GM21825 (cell line): Measurements from ENCODE around the gene CUTA.
"Not testable (repeated sequence)": the region's sequence is repeated elsewhere in the genome, so short reads cannot be mapped to it uniquely, and the experiment has no call there.

Experiments used
- ATAC-seq: cut with Tn5 transposase; IDR thresholded peaks from one replicate; pipeline ENCODE4 v1.9.1; 2021; ENCODE audit warnings: mild to moderate bottlenecking, moderate library complexity; ENCODE audit not compliant: unreplicated experiment

CUTA gene

DNA sequence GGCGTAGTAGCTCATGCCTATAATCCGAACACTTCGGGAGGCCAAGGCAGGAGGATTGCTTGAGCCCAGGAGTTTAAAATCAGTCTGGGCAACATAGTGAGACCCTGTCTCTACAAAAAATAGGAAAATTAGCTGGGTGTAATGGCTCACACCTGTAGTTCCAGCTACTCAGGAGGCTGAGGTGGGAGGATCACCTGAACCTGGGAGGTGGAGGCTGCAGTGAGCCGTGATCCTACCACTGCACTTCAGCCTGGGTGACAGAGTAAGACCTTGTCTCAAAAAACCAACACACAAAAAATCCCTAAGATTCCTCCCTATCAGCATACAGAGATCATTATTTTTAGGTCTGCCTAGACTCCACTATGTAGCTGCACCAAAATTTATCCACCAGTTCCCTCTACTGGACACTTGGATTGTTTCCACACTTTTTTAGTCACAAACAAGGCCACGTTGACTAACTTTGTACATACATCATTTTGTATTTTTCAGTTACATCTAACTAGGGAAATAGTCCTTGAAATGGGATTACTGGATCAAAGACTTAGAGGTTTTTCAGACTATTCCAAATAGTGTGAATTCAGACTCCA, 10.7 kb downstream of the CUTA start:
- no peak for ATAC-seq

GRCh38 chr6:33406126-33406525, 11.8 kb downstream of the CUTA start:
- ATAC-seq, result no peak

DNA sequence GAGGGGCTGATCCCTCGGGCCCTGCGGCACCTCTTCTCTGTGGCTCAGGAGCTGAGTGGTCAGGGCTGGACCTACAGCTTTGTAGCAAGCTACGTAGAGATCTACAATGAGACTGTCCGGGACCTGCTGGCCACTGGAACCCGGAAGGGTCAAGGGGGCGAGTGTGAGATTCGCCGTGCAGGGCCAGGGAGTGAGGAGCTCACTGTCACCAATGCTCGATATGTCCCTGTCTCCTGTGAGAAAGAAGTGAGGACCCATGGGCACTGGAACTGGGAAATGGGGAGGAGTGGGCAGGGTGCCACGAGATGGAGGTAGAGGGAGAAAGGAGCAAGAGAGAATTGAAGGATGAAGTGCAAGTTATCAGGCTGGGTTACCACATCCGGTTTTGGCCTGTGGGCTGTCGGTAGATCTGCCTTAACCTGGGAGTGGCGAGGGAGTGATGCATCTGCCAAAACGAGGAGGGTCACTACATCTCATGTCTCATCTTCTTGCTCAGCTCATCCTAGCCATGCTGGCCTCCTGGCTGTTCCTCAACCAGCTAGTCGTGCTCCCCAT, 12.4 kb downstream of the CUTA start:
- ATAC-seq, result no peak

- ATAC-seq, result no peak
Observed at GRCh38 chr6:33404884-33405283, 13.0 kb downstream of the CUTA start.

DNA sequence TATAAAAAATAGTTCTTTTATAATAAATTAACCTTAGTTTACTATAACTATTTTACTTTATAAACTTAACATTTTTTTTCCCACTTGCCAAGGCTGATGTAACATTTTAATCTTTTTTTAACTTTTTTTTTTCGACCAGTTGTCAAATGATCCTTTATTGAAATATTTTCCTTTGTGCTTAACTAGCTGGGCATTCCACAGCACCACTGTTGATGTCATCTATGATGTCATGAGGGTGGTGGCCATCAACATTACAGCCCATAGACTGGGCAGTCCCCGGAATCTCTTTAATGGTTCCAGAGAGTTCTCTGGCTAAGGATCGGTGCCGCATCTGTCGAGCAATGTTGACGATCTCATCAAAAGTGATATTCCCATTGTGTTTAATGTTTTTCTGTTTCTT, 18.0 kb downstream of the CUTA start:
- not testable (repeated sequence) for ATAC-seq

DNA sequence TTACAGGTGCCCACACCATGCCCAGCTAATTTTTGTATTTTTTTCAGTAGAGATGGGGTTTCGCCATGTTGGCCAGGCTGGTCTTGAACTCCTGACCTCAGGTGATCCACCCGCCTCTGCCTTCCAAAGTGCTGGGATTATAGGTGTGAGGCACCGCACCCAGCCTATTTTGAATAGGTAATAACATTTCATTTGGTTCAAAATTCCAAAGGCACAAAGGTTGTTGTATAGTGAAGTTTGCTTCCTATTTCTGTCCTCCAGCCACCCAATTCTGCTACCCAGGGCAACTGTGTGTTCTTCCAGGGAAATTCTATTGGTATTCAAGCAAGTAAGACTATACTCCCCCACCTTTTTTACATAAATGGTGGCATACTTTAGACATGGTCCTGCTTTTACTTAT, 19.3 kb downstream of the CUTA start:
- not testable (repeated sequence) for ATAC-seq

DNA sequence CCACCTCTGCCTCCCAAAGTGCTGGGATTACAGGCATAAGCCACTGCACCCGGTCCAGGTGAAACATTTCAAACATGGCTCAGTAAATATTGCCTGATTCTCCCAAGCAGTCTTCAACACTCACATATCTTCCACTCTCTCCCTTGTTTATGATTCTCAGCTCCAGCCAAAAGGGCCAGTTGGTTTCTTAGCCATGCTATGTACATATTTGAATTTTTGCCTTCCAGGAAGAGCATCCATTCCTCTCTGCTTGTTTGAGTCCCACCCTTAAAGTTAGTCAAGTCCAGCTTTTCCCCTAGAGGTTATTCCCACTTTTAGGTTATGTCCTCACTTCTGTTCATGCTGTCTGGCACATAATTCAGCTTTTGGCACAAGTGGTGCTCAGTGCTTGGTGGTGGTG, 20.4 kb downstream of the CUTA start:
- ATAC-seq, result no peak

GRCh38 chr6:33392979-33393378, 24.9 kb downstream of the CUTA start:
- no peak for ATAC-seq

GRCh38 chr6:33392595-33392948, 25.3 kb downstream of the CUTA start:
- no peak for ATAC-seq

DNA sequence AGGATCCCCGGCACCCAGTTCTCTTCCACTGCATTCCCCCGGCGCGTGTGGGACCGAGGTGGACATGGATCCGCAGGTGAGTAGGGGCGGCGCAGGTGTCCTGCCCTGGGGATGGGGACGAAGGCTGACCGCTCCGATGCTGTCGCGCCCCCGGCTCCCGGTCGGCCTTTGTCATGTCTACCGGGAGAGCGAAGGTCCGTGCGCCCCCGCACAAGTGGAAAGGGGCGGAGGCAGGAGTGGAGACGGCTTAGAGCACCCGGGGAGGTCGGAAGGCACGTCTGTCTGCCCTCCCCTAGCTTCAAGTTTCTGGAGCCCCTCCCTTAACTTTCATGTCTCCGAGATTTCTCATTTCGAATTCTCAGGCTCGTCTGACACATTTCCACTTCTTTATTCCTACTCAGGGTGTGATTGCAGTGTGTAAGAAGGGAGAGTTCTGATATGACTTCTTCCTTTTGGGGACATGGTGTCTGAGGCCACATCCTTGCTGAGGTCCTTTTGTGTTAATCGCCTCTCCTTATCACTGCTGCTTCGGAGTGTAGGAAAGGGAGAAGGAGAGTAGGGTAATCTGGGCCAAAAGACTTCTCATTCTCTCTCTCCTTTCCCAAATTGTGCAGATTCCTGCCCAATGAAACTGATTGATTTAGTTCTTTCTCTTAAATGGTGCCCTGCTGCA, 25.8 kb downstream of the CUTA start:
- ATAC-seq, result peak; percentile 4

GRCh38 chr6:33391278-33391921, 26.5 kb downstream of the CUTA start, which contains the start of gene KIFC1:
TSS of gene KIFC1 (plus strand) at chr6:33391823. CDS start at chr6:33391986, 163 bp downstream.
- peak; percentile 87 for ATAC-seq

DNA sequence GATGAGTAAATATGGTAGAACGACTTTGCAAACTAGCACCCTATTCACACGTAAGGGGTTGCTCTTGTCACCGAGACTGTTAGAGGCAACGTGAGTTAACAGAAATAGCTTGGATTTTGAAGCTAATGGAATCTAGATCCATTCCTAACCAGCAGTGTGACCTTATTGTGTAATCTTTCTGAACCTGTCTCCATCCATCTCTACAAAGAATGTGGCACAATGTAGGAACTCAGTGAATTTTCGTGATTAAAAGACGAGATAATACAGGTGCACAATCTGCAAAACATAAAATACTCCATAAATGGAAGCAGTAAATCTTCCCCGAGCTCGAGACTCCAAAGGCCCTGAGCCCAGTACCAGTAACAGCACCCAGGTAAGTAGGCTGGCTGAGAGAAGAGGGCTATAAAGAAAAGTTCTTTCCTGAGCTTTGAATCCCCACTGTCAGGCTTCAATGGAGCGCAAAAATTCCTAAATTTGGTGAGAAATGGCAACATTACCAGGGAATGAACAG, 27.1 kb downstream of the CUTA start:
- ATAC-seq, result no peak

GRCh38 chr6:33390173-33390572, 27.7 kb downstream of the CUTA start:
- ATAC-seq, result no peak

- no peak for ATAC-seq
Observed at GRCh38 chr6:33384581-33385020, 33.3 kb downstream of the CUTA start.

DNA sequence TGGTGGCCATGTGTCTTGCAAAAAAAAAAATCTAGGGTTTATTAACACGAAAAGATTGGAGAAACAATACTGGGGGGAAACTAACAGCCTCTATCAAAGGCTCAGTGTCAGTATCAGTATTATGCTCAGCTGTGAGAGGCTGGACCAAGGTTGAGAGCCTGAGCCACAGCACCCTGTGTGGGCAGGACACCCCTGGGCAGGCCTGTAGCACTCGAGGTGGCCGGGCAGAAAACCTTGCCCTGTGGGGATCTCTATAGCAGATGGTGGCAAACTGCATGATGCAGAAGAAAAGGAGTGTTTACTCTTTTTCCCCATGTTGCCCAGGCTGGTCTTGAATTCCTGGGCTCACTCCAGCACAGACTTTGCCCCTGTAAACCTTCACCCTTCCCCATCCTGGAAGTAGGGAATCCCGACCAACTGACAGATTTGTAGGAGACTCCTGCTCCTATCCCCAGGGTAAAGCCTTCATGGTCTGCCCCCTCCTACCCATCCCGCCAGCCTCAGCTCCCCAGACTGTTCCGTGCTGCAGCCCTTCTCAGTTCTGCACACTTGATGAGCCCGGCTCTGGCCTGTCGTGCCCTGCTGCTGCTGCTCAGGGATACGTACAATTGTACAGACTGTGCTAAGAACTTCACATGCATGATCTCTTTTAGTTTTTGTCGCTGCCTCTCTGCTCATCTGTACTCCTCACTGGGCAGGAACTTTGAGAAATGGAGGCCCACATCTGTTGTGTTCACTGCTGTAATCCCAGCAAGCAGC, 34.3 kb downstream of the CUTA start:
- ATAC-seq, result no peak

GRCh38 chr6:33380272-33380981, 37.5 kb downstream of the CUTA start:
- no peak for ATAC-seq

DNA sequence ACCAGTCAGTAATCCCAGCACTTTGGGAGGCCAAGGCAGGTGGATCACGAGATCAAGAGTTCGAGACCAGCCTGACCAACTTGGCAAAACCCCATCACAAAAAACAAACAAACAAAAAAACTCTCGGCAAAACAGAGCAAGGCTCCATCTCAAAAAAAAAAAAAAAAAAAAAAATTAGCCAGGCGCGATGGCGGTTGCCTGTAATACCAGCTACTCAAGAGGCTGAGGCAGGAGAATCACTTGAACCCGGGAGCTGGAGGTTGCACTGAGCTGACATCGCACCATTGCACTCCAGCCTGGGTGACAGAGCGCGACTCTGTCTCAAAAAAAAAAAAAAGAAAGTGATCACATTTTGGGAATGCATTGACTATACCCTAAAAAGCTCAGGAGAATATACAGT, 38.7 kb downstream of the CUTA start:
- ATAC-seq, result not testable (repeated sequence)

DNA sequence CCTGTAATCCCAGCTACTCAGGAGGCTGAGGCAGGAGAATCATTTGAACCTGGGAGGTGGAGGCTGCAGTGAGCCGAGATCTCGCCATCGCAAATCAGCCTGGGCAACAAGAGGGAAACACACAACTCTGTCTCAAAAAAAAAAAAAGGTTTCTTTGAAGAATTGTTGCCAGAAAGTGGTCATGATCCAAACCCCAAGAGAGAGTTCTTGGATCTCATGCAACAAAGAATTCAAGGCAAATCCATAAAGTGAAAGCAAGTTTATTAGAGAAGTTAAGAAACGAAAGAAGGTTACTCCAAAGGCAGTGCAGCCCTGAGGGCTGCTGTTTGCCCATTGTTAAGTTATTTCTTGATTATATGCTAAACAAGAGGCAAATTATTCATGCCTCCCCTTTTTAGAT, 40.7 kb downstream of the CUTA start:
- ATAC-seq, result no peak

DNA sequence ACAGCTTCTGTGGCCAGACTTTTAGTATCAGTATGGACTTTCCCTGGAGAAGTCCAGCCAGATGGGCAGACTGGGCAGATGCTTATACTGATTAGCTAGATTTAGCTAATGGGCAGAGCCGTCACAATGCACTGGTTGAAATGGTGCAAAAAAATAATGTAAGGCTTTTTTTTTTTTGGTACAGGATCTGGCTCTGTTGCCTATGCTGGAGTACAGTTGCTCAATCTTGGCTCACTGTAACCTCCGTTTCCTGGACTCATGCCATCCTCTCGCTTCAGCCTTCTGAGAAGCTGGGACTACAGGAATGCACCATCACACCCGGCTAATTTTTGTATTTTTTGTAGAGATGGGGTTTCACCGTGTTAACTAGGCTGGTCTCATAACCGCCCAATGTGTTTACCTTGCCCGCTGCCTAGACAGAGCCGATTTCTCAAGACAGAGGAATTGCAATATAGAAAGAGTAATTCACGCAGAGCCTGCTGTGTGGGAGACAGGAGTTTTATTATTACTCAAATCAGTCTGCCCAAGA, 42.7 kb downstream of the CUTA start:
- no peak for ATAC-seq
